HG03460 (cell line): ENCODE data around the gene TAF11L13.

ENCODE experiments used
- ATAC-seq: cut with Tn5 transposase; IDR thresholded peaks from one replicate; pipeline ENCODE4 v1.9.1; 2021; ENCODE audit not compliant: unreplicated experiment

The TAF11L13 gene

DNA sequence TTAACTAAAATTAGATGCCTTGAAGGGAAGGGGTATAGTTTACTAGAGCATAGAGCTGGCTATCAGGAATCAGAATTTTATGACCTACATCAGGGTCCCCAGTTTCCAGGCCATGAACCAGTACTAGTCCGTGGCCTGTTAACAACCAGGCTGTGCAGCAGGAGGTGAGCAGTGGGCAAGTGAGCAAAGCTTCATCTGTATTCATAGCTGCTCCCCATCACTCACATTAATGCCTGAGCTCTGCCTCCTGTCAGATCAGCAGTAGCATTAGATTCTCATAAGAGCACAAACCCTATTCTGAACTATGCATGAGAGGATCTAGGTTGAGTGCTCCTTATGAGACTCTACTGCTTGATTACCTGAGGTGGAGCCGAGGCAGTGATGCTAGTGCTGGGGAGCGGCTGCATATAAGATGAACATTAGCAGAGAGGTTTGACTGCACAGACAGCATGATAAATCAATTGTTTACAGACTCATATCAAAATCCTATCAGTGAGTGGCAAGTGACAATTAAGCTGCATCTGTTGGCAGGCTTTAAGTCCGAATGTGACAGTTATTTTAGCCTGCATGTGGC is 47.0 kb downstream of the TAF11L13 start:
- ATAC-seq = no peak

GRCh38 chr5:17679597-17680203 is 47.8 kb downstream of the TAF11L13 start:
- no peak for ATAC-seq

- ATAC-seq = no peak
Observed at GRCh38 chr5:17680737-17681136, 48.8 kb downstream of the TAF11L13 start.
